Suprapubic skin (tissue), 4 donors: ENCODE data around the gene FDXR. TPM values are rescaled to one million over a fixed set of nuclear protein-coding genes. Genes with fewer than 3 reads are reported as not detected.

Source experiments
- DNase-seq, 2 donors: peaks; one replicate each; pipeline ENCODE4 v3.0.0-alpha.2; 2019; ENCODE audit warnings: low spot score in 2 of 2
- H3K27ac ChIP-seq: fragments of 200-600 bp; sonication (generic); one replicate; pipeline ENCODE4 v1.5.1; 2019
- H3K27me3 ChIP-seq: fragments of 200-600 bp; sonication (generic); one replicate; pipeline ENCODE4 v1.5.1; 2019
- H3K36me3 ChIP-seq: fragments of 200-600 bp; sonication (generic); one replicate; pipeline ENCODE4 v1.5.1; 2019
- H3K4me1 ChIP-seq: fragments of 200-600 bp; sonication (generic); one replicate; pipeline ENCODE4 v1.5.1; 2019
- H3K4me3 ChIP-seq: fragments of 200-600 bp; sonication (generic); one replicate; pipeline ENCODE4 v1.5.1; 2019; ENCODE audit warnings: mild to moderate bottlenecking
- H3K9me3 ChIP-seq: fragments of 200-600 bp; sonication (generic); one replicate; pipeline ENCODE4 v1.5.1; 2019
- EP300 ChIP-seq: sonication (generic); formaldehyde crosslinking; IDR thresholded peaks from one replicate; pipeline ENCODE4 v1.6.1; 2017; ENCODE audit warnings: antibody characterized with exemption
- POLR2A ChIP-seq, 2 donors: fragments of 450-650 bp; IDR thresholded peaks; one replicate each; pipeline ENCODE4 v1.6.1; 2017; ENCODE audit warnings: antibody characterized with exemption in 2 of 2, mild to moderate bottlenecking in 2 of 2, moderate library complexity in 2 of 2
- POLR2AphosphoS5 ChIP-seq, 3 donors: sonication (generic); formaldehyde crosslinking; IDR thresholded peaks; one replicate each; pipeline ENCODE4 v1.6.1; 2017; ENCODE audit warnings: antibody characterized with exemption in 3 of 3
- WGBS: methylation state at CpG from one replicate; pipeline ENCODE4 v1.1.5; 2018; 5-methylcytosine and 5-hydroxymethylcytosine counted together
- total RNA-seq, 4 donors: library from RNA; depleted of rRNA; stranded (reverse); fragments of >200 nt; gene quantifications; one replicate each; pipeline ENCODE4 v1.1.0, GENCODE V29; 2016
- TF ChIP-seq, protein P1 (sequence below), 2 donors: fragments of 200-600 bp in 1 of 2; fragments of 450-650 bp in 1 of 2; sonication (generic) in 1 of 2; IDR thresholded peaks; one replicate each; pipeline ENCODE4 v1.5.1; 2016 to 2019; ENCODE audit warnings: antibody characterized with exemption in 2 of 2, mild to moderate bottlenecking in 1 of 2, moderate library complexity in 1 of 2

Gene FDXR
- total RNA-seq, 4 donors from 2014 or later: 19.1 to 34.1 (median 24.7) TPM

DNA sequence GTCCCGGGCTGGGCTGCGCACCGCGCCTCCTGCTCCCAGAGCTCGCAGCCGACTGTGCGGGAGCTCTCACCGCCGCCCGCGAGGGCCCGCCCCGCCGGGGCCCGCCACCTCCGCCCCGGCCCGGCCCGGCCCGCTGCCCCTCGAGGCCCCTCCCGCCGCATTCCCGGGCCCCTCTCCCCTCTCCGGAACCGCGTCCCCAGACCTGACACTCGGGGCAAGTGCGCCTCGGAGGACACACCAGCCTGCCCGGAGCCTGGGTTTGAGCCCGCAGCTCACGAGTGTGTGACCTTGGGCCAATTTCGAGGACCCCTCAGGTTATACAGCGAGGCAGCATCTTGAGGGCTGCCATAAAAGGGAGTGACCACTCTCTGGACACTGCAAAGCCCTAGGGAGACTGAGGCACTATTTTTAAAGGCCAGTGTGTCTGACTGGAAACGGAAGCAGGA lies 11.1 kb downstream of the FDXR start:
- peak overlapping the region; percentile 45 for H3K4me3 ChIP-seq
- DNase-seq: no peak
- no peak overlapping the region for H3K27ac ChIP-seq
- peaks cover 58% of the 10 kb centered on the region for H3K27me3 ChIP-seq
- no peaks in the 10 kb centered on the region for H3K9me3 ChIP-seq
- TF ChIP-seq POLR2AphosphoS5 (IDR thresholded peaks at IDR 0.05) (no peak), EP300 (no peak), POLR2A (IDR thresholded peaks at IDR 0.05) (no peak)
- 10% methylated on average over 8 of the region's 36 CpGs for WGBS
- peaks cover 32% of the 10 kb centered on the region for H3K4me1 ChIP-seq
- H3K36me3 ChIP-seq: peaks cover 10% of the 10 kb centered on the region

DNA sequence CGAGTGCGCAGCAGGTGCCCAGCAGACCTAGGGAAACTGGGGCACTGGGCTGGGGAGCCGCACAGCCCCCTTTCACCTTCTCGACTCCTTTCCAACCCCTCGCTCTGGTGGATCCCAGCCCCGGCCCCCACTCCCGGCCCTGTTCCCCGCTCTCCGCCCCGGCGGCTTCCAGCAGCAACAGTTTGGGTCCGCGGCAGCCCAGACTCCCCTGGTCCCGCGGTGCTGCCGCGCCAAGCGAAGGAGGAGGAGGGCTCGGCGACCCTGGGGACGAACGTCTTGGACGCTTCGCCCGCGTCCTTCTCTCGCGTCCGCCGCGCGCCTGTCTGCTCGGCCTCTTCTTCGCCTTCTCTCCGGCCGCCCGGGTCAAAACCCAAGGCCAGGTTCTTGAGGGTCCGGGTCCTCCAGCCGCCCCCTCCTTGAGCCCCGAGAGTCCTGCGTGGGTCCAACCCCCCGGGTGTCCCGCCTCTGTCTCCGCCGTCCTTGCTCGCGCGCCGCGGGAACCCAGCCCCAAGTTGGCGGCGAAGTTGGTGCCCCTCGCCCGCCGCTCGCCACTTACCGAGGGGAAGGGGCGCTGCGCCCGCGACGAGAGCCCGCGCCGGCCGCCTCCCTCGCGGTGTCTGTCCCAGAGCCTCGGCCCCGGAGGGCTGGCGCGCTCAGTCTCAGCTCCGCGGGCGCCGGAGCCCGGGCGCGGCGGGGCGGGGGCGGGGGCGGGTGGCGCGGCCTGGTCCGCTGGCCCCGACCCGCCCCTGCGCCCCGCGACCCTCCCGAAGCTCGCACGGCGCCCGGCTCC lies 11.7 kb downstream of the FDXR start:
- no peak for DNase-seq
- Histone ChIP-seq H3K36me3 (peaks cover 10% of the 10 kb centered on the region), H3K9me3 (no peaks in the 10 kb centered on the region), H3K27ac (no peak overlapping the region), H3K27me3 (peaks cover 64% of the 10 kb centered on the region), H3K4me1 (peaks cover 32% of the 10 kb centered on the region), H3K4me3 (peak overlapping the region; percentile 45)
- TF ChIP-seq, protein P1, sequence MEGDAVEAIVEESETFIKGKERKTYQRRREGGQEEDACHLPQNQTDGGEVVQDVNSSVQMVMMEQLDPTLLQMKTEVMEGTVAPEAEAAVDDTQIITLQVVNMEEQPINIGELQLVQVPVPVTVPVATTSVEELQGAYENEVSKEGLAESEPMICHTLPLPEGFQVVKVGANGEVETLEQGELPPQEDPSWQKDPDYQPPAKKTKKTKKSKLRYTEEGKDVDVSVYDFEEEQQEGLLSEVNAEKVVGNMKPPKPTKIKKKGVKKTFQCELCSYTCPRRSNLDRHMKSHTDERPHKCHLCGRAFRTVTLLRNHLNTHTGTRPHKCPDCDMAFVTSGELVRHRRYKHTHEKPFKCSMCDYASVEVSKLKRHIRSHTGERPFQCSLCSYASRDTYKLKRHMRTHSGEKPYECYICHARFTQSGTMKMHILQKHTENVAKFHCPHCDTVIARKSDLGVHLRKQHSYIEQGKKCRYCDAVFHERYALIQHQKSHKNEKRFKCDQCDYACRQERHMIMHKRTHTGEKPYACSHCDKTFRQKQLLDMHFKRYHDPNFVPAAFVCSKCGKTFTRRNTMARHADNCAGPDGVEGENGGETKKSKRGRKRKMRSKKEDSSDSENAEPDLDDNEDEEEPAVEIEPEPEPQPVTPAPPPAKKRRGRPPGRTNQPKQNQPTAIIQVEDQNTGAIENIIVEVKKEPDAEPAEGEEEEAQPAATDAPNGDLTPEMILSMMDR (IDR thresholded peaks at IDR 0.05): no peak
- TF ChIP-seq EP300: no peak
- no peak for TF ChIP-seq POLR2A (IDR thresholded peaks at IDR 0.05)
- no peak for TF ChIP-seq POLR2AphosphoS5 (IDR thresholded peaks at IDR 0.05)
- no CpG with 5 or more reads among the region's 96 CpGs for WGBS

DNA sequence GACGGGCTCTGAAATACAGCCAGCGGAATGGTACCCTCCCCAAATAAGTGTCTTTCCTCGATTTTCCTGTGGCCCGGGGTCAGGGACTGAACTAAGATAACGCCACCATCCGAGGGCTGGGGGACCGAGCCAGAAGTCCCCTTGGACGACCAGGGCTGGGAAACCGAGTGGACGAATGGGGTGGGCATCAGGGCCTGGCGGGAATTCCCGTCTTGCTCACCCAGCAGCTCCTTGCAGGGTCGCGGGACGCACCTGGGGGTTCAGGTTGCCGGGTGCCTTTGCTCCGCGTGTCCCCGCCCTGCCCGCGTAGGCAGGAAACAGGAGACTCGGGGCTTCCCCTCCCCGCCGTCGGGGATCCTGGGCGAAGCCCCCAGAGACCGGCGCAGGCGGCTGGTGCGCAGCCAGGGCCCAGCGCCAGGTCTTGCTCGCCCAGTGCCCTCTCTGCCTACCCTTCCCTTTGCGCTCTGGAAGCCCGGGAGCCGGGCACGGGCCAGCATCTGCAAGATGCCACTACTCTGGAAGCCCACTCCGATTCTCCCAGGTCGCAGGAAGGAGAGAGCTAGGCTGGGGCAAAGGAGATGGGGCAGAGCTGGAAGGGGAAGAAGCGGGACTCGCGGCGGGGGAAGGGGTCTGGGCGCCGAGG lies 12.4 kb downstream of the FDXR start:
- no peak for DNase-seq
- 5% methylated on average over 15 of the region's 44 CpGs for WGBS
- Histone ChIP-seq H3K36me3 (peaks cover 5% of the 10 kb centered on the region), H3K4me1 (peaks cover 32% of the 10 kb centered on the region), H3K27ac (no peak overlapping the region), H3K9me3 (no peaks in the 10 kb centered on the region), H3K4me3 (peak overlapping the region; percentile 45), H3K27me3 (peaks cover 72% of the 10 kb centered on the region)
- TF ChIP-seq EP300 (no peak), POLR2AphosphoS5 (IDR thresholded peaks at IDR 0.05) (no peak), POLR2A (IDR thresholded peaks at IDR 0.05) (no peak)
- TF ChIP-seq, protein P1 (IDR thresholded peaks at IDR 0.05): no peak

DNA sequence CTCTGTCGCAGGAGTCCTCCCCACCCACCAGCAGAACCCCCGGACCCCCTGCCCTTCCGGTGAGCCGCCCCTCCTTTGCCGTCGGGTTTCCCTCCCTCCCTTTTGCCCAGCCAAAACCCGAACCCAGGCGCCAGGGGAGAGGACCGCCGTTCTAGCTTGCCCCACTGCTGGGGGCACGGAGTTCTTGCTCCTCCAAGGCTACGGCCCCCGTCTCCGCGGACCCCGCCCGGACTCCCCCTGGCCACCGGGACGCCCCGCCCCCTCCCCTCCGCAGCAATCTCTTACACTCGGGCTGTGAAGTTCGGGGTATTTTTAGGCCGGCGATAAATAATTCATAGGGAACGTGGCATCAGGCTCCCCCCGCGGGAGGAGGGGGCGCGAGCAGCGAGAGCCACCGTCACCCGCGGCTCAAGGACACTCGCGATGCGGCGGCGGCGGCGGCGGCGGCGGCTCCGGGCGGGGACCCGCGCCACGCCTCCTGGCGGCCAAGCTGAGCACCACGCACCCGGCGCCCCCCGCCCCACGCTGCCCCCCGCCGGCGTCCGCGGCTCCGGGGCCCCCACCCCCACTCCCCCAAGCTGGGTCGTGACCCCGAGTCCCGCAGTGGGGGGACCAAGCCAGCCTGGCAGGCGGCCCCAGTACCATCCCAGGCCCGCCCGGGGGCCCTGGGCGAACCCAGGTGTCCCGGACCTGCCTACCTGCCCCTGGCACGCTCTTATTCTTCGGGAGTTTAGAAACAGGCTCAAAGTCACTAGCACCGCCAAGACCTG lies 13.2 kb downstream of the FDXR start, which contains the start of gene GRIN2C:
TSS of gene GRIN2C (minus strand) at position 427 of the 770 bp plus-strand sequence. CDS start 4,793 bp downstream, outside the sequence.
- Histone ChIP-seq H3K4me3 (peak within 1 kb of the TSS; percentile 45), H3K27ac (no peak within 1 kb of the TSS), H3K36me3 (peaks cover 5% of the 10 kb centered on the region), H3K4me1 (peaks cover 30% of the 10 kb centered on the region), H3K9me3 (no peaks in the 10 kb centered on the region), H3K27me3 (peaks cover 79% of the 10 kb centered on the region)
- TF ChIP-seq, protein P1 (IDR thresholded peaks at IDR 0.05): peak in 1 of 2 donors; percentile 59
- TF ChIP-seq EP300: no peak
- no peak for DNase-seq
- under 1% methylated on average over 28 of the region's 72 CpGs for WGBS

DNA sequence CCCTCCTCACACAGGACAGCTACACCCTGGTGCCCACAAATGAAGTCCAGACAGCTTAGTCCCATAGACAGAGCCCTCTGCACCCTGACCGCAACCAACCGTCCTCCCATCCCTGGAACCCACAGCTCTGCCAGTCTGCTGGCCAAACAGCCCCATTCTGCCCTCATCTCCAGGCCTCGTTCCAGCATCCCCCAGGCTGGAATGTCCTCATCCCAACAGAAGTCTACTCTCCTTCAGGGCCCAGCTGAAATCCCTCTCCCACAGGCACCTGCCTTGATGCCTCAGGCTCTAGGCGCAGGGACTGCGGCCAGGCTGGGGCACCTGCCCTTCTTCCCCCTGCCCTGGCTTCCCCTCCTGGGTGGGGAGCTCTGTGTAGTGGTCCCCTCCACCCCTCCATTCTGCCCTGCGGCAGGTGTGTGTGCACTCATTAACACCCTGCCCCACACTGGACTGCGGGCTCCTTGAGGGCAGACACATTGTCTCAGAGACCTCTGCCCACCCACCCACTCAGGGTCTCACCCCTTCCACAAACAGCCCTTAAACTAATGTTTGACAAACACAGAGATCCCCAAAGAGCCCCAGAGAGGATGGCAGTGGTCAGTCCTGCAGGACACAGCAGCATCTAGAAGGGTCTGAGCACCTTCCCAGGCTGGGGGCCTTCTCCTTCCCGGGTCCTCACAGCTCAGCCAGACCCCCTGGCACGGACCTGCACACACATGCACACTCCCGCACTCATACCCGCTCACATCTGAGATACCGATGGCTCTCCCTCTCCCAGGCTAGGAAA lies 13.9 kb downstream of the FDXR start:
- DNase-seq: no peak
- Histone ChIP-seq H3K9me3 (no peaks in the 10 kb centered on the region), H3K36me3 (peaks cover 2% of the 10 kb centered on the region), H3K4me1 (peaks cover 30% of the 10 kb centered on the region), H3K27ac (no peak overlapping the region), H3K4me3 (no peak overlapping the region), H3K27me3 (peaks cover 86% of the 10 kb centered on the region)
- 44% methylated on average over 10 of the region's 12 CpGs for WGBS
- TF ChIP-seq POLR2AphosphoS5 (IDR thresholded peaks at IDR 0.05): no peak
